SK-N-SH treated with all-trans-retinoic acid at 6 μM for 48 hours (cell line): Measurements from ENCODE around the gene POMGNT2.

Experiments
- ATAC-seq: fragments of 200-7000 bp; cut with Tn5 transposase; 3 replicates; pipeline ENCODE4 v1.9.1; 2020; ENCODE audit warnings: mild to moderate bottlenecking, moderate library complexity
- ARNTL ChIP-seq: fragments of 450-650 bp; formaldehyde crosslinking; IDR thresholded peaks from 2 replicates; pipeline ENCODE4 v1.5.0; 2020; ENCODE audit warnings: low read depth, mild to moderate bottlenecking, moderate library complexity, borderline replicate concordance
- BACH2 ChIP-seq: fragments of 250-450 bp; sonication (Bioruptor Pico); IDR thresholded peaks from 2 replicates; pipeline ENCODE4 v1.9.0; 2021; ENCODE audit warnings: mild to moderate bottlenecking, borderline replicate concordance
- CREB5 ChIP-seq: fragments of 250-450 bp; sonication (Bioruptor Pico); IDR thresholded peaks from 2 replicates; pipeline ENCODE4 v1.5.1; 2020; ENCODE audit warnings: low read depth, mild to moderate bottlenecking, moderate library complexity
- CSDC2 ChIP-seq: fragments of 250-450 bp; sonication (Bioruptor Pico); IDR thresholded peaks from 2 replicates; pipeline ENCODE4 v1.5.0; 2020; ENCODE audit warnings: mild to moderate bottlenecking, moderate library complexity
- ESRRG ChIP-seq: fragments of 250-450 bp; sonication (Bioruptor Pico); IDR thresholded peaks from 2 replicates; pipeline ENCODE4 v1.6.1; 2021; ENCODE audit warnings: mild to moderate bottlenecking
- GLIS3 ChIP-seq: fragments of 250-450 bp; sonication (Bioruptor Pico); IDR thresholded peaks from 2 replicates; pipeline ENCODE4 v1.5.0; 2020; ENCODE audit warnings: mild to moderate bottlenecking, moderate library complexity
- ISL1 ChIP-seq: fragments of 250-450 bp; sonication (Bioruptor Pico); IDR thresholded peaks from 2 replicates; pipeline ENCODE4 v2.1.2; 2022; ENCODE audit warnings: mild to moderate bottlenecking, moderate library complexity
- PPARA ChIP-seq: fragments of 250-450 bp; sonication (Bioruptor Pico); IDR thresholded peaks from 2 replicates; pipeline ENCODE4 v1.5.0; 2020; ENCODE audit warnings: mild to moderate bottlenecking, borderline replicate concordance
- SNAI2 ChIP-seq: fragments of 250-450 bp; sonication (Bioruptor Pico); IDR thresholded peaks from 2 replicates; pipeline ENCODE4 v1.5.0; 2020; ENCODE audit warnings: mild to moderate bottlenecking, moderate library complexity
- TCF4 ChIP-seq: fragments of 250-450 bp; sonication (Bioruptor Pico); IDR thresholded peaks from 2 replicates; pipeline ENCODE4 v1.8.0; 2021; ENCODE audit warnings: mild to moderate bottlenecking, moderate library complexity, borderline replicate concordance
- ZC3H10 ChIP-seq: fragments of 250-450 bp; sonication (Bioruptor Pico); IDR thresholded peaks from 2 replicates; pipeline ENCODE4 v1.5.1; 2021; ENCODE audit warnings: mild to moderate bottlenecking, moderate library complexity
- ZFP3 ChIP-seq: fragments of 250-450 bp; sonication (Bioruptor Pico); IDR thresholded peaks from 2 replicates; pipeline ENCODE4 v1.5.0; 2020; ENCODE audit warnings: mild to moderate bottlenecking, moderate library complexity
- ZFP30 ChIP-seq: fragments of 450-650 bp; formaldehyde crosslinking; IDR thresholded peaks from 2 replicates; pipeline ENCODE4 v1.5.0; 2022; ENCODE audit warnings: mild to moderate bottlenecking, moderate library complexity
- ZNF565 ChIP-seq: fragments of 450-650 bp; formaldehyde crosslinking; conservative IDR thresholded peaks from 2 replicates; pipeline ENCODE4 v1.5.0; 2020; ENCODE audit warnings: low read depth, mild to moderate bottlenecking, moderate library complexity
- ZNF70 ChIP-seq: fragments of 450-650 bp; formaldehyde crosslinking; IDR thresholded peaks from 2 replicates; pipeline ENCODE4 v1.5.0; 2020; ENCODE audit warnings: mild to moderate bottlenecking, moderate library complexity
- ZNF8 ChIP-seq: fragments of 450-650 bp; formaldehyde crosslinking; IDR thresholded peaks from 2 replicates; pipeline ENCODE4 v1.5.0; 2020; ENCODE audit warnings: mild to moderate bottlenecking, moderate library complexity
- TF ChIP-seq, protein P1 (sequence below): fragments of 250-450 bp; sonication (Bioruptor Pico); IDR thresholded peaks from 2 replicates; pipeline ENCODE4 v1.5.1; 2021; ENCODE audit warnings: mild to moderate bottlenecking, moderate library complexity
- TF ChIP-seq, protein P2 (sequence below): fragments of 250-450 bp; sonication (Bioruptor Pico); IDR thresholded peaks from 2 replicates; pipeline ENCODE4 v1.5.0; 2020; ENCODE audit warnings: mild to moderate bottlenecking, moderate library complexity
- TF ChIP-seq, protein P3 (sequence below): fragments of 250-450 bp; sonication (Bioruptor Pico); IDR thresholded peaks from 2 replicates; pipeline ENCODE4 v1.8.0; 2021; ENCODE audit warnings: low read depth, mild to moderate bottlenecking, moderate library complexity, borderline replicate concordance
- TF ChIP-seq, protein P4 (sequence below): fragments of 250-450 bp; sonication (Bioruptor Pico); IDR thresholded peaks from 2 replicates; pipeline ENCODE4 v1.8.0; 2020; ENCODE audit warnings: mild to moderate bottlenecking, moderate library complexity, borderline replicate concordance

Gene POMGNT2

DNA sequence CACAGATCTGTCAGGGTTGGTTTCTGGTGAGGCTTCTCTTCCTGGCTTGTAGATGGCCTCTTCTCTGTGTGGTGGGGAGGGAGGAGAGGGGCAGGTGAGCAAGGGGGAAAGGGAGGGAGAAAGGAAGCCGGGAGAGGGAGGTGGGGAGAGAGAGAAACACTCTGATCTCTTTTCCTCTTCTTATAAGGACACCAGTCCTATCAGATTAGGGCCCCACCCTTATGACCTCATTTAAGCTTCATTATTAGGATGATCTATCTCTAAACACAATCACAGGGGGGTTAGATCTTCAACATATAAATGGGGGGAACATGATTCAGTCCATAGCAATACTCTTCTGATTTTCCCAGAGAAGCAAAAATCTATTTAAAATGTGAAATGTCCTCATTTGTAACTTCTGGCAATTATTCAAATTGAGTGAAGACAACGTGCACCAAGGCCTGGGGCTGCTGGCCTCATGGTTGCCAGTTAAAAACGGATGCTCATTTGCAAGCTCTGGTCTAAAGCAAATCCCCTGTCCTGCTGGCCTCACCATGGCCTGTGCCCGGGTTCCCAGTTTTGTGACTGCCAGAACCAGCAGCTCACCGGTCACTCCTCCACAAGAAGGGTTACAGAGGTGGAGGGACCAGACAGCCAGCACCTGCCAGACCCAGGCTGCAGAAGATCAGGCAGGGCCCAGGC lies 8.3 kb downstream of the POMGNT2 start:
- ATAC-seq, result no peak
- TF ChIP-seq ZFP30 (CRISPR knock-in tag) (no peak), ZNF565 (CRISPR knock-in tag) (no peak), ARNTL (CRISPR knock-in tag) (no peak), GLIS3 (CRISPR knock-in tag) (no peak), ISL1 (no peak), PPARA (CRISPR knock-in tag) (no peak), ZC3H10 (CRISPR knock-in tag) (no peak), TCF4 (CRISPR knock-in tag) (no peak), SNAI2 (CRISPR knock-in tag) (no peak), ZNF8 (no peak), CREB5 (CRISPR knock-in tag) (no peak), CSDC2 (CRISPR knock-in tag) (no peak), ZFP3 (no peak)
- TF ChIP-seq, protein P1, sequence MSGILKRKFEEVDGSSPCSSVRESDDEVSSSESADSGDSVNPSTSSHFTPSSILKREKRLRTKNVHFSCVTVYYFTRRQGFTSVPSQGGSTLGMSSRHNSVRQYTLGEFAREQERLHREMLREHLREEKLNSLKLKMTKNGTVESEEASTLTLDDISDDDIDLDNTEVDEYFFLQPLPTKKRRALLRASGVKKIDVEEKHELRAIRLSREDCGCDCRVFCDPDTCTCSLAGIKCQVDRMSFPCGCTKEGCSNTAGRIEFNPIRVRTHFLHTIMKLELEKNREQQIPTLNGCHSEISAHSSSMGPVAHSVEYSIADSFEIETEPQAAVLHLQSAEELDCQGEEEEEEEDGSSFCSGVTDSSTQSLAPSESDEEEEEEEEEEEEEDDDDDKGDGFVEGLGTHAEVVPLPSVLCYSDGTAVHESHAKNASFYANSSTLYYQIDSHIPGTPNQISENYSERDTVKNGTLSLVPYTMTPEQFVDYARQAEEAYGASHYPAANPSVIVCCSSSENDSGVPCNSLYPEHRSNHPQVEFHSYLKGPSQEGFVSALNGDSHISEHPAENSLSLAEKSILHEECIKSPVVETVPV, result no peak
- TF ChIP-seq, protein P2, sequence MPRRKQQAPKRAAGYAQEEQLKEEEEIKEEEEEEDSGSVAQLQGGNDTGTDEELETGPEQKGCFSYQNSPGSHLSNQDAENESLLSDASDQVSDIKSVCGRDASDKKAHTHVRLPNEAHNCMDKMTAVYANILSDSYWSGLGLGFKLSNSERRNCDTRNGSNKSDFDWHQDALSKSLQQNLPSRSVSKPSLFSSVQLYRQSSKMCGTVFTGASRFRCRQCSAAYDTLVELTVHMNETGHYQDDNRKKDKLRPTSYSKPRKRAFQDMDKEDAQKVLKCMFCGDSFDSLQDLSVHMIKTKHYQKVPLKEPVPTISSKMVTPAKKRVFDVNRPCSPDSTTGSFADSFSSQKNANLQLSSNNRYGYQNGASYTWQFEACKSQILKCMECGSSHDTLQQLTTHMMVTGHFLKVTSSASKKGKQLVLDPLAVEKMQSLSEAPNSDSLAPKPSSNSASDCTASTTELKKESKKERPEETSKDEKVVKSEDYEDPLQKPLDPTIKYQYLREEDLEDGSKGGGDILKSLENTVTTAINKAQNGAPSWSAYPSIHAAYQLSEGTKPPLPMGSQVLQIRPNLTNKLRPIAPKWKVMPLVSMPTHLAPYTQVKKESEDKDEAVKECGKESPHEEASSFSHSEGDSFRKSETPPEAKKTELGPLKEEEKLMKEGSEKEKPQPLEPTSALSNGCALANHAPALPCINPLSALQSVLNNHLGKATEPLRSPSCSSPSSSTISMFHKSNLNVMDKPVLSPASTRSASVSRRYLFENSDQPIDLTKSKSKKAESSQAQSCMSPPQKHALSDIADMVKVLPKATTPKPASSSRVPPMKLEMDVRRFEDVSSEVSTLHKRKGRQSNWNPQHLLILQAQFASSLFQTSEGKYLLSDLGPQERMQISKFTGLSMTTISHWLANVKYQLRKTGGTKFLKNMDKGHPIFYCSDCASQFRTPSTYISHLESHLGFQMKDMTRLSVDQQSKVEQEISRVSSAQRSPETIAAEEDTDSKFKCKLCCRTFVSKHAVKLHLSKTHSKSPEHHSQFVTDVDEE, result no peak
- TF ChIP-seq, protein P3, sequence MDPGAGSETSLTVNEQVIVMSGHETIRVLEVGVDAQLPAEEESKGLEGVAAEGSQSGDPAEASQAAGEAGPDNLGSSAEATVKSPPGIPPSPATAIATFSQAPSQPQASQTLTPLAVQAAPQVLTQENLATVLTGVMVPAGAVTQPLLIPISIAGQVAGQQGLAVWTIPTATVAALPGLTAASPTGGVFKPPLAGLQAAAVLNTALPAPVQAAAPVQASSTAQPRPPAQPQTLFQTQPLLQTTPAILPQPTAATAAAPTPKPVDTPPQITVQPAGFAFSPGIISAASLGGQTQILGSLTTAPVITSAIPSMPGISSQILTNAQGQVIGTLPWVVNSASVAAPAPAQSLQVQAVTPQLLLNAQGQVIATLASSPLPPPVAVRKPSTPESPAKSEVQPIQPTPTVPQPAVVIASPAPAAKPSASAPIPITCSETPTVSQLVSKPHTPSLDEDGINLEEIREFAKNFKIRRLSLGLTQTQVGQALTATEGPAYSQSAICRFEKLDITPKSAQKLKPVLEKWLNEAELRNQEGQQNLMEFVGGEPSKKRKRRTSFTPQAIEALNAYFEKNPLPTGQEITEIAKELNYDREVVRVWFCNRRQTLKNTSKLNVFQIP (CRISPR knock-in tag), result no peak

DNA sequence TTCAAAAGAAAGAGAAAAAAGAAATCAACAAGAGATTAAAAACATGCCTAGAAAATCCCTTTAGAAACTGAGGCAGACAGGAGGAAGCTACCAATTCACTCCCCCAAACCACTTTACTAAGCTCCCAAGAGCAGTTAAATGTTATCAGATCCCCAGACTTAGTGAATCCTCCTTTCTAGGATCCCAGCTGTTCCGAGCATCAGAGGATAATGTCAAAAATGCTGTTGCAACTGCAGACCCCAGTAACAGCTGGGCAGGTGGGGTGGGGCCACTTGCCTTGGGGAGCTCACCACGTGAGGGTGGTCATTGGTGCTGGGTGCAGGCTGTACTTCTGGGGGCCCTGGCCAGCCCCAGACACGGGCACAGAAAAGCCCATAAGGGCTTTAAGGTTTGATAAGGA lies 9.1 kb downstream of the POMGNT2 start:
- ATAC-seq, result no peak
- TF ChIP-seq ESRRG (CRISPR knock-in tag), result no peak
- no peak for TF ChIP-seq BACH2 (CRISPR knock-in tag)
- TF ChIP-seq ZNF565 (CRISPR knock-in tag), result no peak
- TF ChIP-seq ISL1, result no peak
- TF ChIP-seq CREB5 (CRISPR knock-in tag), result no peak
- no peak for TF ChIP-seq PPARA (CRISPR knock-in tag)
- no peak for TF ChIP-seq TCF4 (CRISPR knock-in tag)
- no peak for TF ChIP-seq ZC3H10 (CRISPR knock-in tag)
- no peak for TF ChIP-seq ZFP30 (CRISPR knock-in tag)
- no peak for TF ChIP-seq SNAI2 (CRISPR knock-in tag)
- TF ChIP-seq GLIS3 (CRISPR knock-in tag), result no peak
- TF ChIP-seq ZNF70, result no peak
- TF ChIP-seq ZFP3, result no peak
- TF ChIP-seq CSDC2 (CRISPR knock-in tag), result no peak
- TF ChIP-seq, protein P1, result no peak
- TF ChIP-seq, protein P4, sequence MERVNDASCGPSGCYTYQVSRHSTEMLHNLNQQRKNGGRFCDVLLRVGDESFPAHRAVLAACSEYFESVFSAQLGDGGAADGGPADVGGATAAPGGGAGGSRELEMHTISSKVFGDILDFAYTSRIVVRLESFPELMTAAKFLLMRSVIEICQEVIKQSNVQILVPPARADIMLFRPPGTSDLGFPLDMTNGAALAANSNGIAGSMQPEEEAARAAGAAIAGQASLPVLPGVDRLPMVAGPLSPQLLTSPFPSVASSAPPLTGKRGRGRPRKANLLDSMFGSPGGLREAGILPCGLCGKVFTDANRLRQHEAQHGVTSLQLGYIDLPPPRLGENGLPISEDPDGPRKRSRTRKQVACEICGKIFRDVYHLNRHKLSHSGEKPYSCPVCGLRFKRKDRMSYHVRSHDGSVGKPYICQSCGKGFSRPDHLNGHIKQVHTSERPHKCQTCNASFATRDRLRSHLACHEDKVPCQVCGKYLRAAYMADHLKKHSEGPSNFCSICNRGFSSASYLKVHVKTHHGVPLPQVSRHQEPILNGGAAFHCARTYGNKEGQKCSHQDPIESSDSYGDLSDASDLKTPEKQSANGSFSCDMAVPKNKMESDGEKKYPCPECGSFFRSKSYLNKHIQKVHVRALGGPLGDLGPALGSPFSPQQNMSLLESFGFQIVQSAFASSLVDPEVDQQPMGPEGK (CRISPR knock-in tag), result no peak
- TF ChIP-seq, protein P2, result no peak
- TF ChIP-seq, protein P3 (CRISPR knock-in tag), result no peak
